ENCODE results near the gene ZBTB7C.

Gene ZBTB7C

DNA sequence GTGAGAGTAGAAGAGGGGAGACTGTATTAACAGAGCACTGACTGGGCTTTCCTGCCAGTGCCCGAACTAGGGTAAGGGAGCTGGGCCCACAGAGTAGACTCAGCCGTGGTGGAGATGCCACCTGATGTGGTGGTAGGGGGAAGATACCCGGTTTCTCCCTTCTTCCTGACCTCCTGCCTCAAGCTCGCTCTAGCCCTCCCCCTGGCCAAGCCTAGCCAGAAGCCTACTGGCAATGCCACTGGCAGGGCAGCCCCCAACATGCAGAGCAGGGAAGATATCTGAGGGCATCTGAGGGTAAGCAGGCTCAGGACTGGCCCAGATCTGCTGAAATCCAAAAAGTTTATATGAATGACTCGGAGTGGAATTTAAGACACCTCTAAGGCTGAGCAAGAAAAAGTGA is 316.1 kb downstream of the ZBTB7C start:
- no peak for DNase-seq (ENCODE audit: low spot score)
- TF ChIP-seq CTCF (IDR thresholded peaks at IDR 0.05; ENCODE audit: extremely low read depth, missing control alignments), result no peak

DNA sequence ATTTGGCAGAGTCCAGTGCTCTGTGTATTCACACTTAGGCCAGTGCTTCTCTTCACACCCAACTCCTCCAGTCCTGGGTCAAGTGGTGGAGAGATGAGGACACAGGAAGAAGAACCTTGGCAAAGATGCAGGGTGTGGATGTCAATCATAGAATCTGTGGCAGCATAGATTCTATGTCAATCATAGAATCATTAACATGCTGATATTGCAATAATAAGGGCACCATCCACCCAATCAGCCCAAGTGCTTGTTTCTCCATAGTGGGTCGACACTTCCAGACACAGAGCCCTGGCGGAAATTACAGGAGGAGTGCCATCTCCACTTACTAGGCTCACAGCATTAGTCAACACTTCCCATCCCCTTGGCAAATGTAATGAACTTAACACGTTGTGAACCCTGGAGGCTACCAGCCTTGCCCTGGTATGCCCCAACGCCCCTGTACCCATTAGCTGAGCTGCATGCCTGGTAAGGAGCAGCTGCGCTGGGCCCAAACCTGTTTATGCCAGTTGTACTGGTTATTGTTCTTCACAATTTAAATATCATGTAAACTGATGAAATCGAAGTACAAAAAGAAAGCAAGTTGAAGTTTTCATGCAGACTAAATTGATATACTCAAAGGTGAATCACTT is 317.2 kb downstream of the ZBTB7C start:
- TF ChIP-seq CTCF (IDR thresholded peaks at IDR 0.05; ENCODE audit: extremely low read depth, missing control alignments), result no peak
- no peak for DNase-seq (ENCODE audit: low spot score)

GRCh38 chr18:48090702-48091101 is 318.5 kb downstream of the ZBTB7C start:
- no peak for DNase-seq (ENCODE audit: low spot score)
- no peak for TF ChIP-seq CTCF (IDR thresholded peaks at IDR 0.05; ENCODE audit: extremely low read depth, missing control alignments)

DNA sequence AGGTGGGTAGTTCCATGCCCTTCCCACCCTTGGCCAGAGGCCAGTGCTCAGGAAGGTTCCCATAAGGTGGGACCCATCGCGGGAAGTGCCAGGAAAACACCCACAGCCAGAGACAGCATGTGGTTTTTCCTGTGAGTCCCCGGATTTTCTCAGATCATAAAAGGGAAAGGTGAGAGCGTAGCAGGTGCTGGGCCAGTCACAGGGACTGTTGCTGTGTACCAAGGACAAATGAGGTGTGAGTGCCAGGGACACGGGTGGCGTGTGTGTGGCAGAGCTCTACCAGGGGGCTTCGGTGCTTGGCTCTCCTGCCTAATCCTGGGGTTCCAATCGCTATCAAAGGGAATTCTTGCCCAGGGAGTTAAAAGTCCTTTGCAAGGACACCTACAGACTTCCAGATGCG is 319.2 kb downstream of the ZBTB7C start:
- no peak for DNase-seq (ENCODE audit: low spot score)
- no peak for TF ChIP-seq CTCF (IDR thresholded peaks at IDR 0.05; ENCODE audit: extremely low read depth, missing control alignments)

GRCh38 chr18:48085781-48086487 is 323.2 kb downstream of the ZBTB7C start:
- no peak for TF ChIP-seq CTCF (IDR thresholded peaks at IDR 0.05; ENCODE audit: extremely low read depth, missing control alignments)
- DNase-seq (ENCODE audit: low spot score), result no peak

DNA sequence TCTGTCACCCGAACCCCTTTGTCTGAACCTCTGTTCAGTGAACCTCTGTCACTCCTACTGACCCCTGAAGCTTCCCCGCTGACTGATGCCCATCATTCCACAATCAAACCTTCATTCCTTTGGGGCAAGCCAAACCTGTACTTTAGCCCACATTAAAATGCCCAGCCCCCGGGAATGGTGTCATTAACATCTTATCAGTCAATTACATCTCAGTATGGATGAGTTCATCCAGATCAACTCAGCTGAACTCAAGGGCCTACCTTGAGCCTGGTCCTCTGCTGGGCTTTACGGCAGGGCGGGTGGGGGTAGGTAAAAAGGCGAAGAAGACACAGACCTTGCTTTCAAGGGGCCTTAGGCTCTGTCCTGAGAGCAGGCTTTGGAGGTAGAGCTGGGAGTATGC is 324.3 kb downstream of the ZBTB7C start:
- no peak for TF ChIP-seq CTCF (IDR thresholded peaks at IDR 0.05; ENCODE audit: extremely low read depth, missing control alignments)
- DNase-seq (ENCODE audit: low spot score), result no peak

GRCh38 chr18:48084041-48084757 is 325.0 kb downstream of the ZBTB7C start:
- no peak for DNase-seq (ENCODE audit: low spot score)
- no peak for TF ChIP-seq CTCF (IDR thresholded peaks at IDR 0.05; ENCODE audit: extremely low read depth, missing control alignments)
